ENCODE results near the gene RNF208. TPM values are rescaled to one million over a fixed set of nuclear protein-coding genes. Genes with fewer than 3 reads are reported as not detected.
A peak's percentile ranks its signal among the peaks of the same experiment; 100 is the strongest.
"Not testable (repeated sequence)": the region's sequence is repeated elsewhere in the genome, so short reads cannot be mapped to it uniquely, and the experiment has no call there.

RNF208 gene, protein sequence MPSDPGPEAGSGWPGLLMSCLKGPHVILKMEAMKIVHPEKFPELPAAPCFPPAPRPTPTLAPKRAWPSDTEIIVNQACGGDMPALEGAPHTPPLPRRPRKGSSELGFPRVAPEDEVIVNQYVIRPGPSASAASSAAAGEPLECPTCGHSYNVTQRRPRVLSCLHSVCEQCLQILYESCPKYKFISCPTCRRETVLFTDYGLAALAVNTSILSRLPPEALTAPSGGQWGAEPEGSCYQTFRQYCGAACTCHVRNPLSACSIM
- 10 to 100 TPM; 15.6 to 18.1 TPM for total RNA-seq
- long read RNA-seq, transcript RNF208-201 (1 exons, 1,077 nt), result major isoform, 5 of 5 reads
- long read RNA-seq, partial matches to known transcripts, result 0 of 5 reads
- long read RNA-seq, other reads (novel, unspliced or antisense), result 0 of 5 reads

DNA sequence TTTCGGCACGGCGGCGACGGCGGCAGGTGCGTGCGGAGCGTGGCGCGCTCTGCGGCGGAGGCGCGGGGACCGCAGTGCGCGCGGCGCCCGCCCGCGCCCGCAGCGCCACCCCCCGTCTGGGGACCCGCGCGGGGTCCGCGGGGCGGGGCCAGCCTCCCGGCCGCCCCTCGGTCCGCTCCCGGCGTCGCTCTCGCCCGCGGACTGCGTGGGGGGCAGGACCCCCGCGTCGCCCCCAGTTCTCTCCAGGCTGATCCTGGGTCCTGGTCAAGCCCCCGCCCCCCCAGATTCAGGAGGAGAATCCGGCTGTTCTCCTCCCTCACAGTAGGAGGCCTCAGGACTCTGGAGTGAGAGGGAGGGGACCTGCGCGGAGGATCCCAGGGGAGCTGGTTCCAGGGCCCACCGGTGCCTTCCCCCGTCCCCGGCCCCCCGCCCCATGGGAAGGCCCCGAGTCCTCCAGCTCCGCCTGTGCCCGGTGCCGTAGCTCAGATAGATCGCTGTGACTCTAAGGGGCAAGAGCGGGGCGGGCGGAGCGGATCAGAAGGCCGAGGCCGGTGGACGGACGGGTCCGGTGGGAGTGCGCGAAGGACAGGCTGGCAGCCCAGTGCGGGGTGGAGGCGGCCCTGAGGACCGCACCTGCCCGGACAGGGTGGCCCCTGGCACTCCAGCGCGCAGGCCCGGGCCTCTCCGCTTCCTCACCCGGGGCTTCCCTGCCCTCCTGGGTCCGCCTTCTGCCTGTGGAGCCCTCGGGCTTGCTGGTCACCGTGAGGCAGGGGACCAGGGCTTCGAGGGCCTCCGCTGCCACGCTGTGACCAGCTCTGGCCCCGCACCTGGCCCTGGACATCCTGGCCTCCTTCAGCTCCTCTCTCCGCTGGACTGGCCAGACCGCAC lies at the start of gene RNF208:
TSS of gene RNF208 (minus strand) at position 51 of the 888 bp plus-strand sequence. CDS start 1,028 bp downstream, outside the sequence.
- intact Hi-C loops (cut with DNase I), result no loop called here
- DNase-seq, result no peak
- ATAC-seq, result peak; percentile 4 to 12

DNA sequence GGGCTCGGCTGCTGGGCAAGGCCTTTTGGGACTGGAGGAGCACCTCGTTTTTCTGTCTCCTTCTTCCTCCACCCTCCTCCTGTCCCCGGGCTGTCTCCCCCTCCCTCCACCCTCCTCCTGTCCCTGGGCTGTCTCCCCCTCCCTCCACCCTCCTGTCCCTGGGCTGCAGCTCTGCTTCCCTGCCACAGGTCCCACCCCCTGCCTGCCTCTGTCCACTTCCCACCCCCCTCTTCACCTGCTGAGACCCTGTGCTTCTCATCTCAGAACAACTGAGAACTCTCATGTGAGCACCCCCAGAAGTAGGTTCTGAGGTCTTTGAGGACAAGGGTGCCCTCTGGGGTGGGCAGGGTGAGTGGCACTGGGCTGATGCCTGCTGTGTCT lies 49.6 kb upstream of the RNF208 start:
- ATAC-seq, result no peak
- no peak for DNase-seq
- intact Hi-C loops (cut with DNase I), result no loop called here

DNA sequence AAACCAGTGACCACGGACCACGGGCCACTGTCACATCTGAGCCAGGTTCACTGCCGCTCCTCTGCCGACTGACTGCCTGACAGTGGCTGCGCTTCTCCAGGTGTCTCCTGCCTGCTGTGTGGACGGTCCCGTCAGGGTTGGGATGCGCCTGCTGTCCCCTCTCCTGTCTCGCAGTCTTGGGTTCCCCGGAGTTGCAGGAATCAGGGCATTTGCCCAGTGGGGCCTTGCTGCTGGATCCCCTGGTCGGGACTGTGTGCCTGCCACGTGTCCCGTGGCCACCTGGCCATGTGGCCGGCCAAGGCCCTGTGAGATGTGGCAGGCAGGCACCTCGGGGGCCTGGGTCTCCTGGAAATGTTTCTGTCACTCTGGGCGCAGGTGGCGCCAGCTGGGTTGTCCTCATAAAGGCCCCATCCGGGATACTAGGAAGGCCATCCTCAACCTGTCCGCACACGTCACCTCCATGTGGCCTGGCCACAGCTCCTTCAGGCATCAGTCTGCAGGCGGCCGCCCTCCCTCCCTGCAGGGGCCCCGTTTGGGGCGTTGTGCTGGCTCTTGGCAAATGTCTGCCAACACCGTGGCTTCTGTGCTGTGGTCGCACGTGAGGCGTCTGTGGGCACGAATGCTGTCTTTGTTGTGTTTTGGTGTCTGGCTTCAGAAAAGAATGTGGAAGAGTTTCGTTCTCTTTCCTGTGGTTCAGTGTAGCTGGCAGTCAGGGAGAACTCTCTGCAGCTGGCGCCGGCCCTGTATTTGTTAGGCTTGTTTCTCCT lies 49.1 kb upstream of the RNF208 start:
- ATAC-seq (peak in 1 of 2 donors; percentile 8), DNase-seq (no peak)
- intact Hi-C loops (cut with DNase I), result no loop called here

DNA sequence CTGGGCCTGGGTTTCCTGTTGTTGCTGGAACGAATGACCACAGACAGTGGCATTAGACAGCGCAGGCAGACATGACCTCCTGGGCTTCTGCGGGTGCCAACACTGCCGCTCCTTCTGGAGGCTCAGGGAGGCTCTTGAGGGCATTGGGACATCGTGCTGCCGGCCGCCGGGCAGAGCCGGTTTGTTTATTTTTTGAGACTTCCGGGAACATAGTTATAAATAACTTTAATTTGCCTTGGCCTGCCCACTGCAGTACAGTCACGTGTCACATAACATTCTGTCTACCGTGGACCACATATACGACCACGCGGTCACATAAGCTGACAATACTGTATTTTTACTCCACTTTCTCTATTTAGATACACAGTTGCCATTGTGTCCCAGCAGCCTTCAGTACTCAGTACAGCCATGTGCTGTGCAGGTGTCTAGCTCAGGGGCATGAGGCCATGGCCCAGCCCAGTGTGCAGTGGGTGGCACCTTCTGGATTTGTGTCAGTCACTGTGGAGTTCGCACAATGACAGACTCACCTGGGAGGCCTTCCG lies 47.3 kb upstream of the RNF208 start:
- no peak for DNase-seq
- intact Hi-C loops (cut with DNase I), result no loop called here
- peak; percentile 55 to 67 for ATAC-seq

DNA sequence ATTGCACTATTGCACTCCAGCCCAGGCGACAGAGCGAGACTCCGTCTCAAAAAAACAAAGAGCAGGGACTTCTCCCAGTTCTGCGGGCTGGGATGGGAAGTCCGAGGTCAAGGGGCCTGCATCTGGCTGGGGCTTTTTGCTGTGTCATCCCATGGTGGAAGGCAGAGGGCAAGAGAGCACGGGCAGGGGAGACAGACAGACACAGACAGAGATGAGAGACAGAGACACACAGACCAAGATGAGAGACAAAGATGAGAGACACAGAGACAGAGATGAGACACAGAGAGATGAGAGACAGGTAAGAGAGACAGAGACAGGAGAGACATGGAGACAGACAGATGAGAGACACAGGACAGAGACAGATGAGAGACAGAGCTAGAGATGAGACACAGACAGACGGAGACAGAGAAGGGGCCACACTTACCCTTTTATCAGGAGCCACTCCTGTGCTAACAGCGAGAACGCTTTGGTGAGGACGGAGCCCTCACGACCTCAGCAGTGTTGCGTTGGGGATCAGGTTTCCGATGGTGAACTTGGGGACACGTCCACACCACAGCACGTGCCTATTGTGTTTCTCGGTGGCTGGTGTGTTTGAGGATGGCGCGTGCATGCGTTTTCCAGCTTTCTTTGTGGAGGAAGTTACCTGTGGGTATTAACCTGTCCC lies 46.6 kb upstream of the RNF208 start:
- DNase-seq, result no peak
- intact Hi-C loops (cut with DNase I), result no loop called here
- ATAC-seq, result peak in 1 of 2 donors; percentile 12

DNA sequence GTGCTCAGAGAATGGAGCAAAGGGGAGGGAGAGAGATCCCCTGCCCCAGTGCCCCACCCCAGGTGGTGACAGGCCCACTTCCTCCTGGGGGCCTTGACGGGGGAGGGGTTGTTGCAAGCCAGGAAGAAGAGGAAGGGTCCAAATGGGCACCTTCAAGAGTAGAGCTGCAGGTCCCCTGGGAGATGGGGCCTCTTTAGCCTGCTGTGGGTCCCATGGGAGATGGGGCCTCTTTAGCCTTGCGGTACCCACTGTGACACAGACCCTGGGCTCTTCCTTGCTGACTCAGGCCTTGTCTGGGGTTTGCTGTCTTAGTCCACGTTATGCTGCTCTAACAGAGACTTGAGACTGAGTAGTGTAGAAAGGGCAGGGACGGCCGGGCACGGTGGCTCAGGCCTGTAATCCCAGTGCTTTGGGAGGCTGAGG lies 45.9 kb upstream of the RNF208 start:
- DNase-seq, result no peak
- intact Hi-C loops (cut with DNase I), result no loop called here
- no peak for ATAC-seq

DNA sequence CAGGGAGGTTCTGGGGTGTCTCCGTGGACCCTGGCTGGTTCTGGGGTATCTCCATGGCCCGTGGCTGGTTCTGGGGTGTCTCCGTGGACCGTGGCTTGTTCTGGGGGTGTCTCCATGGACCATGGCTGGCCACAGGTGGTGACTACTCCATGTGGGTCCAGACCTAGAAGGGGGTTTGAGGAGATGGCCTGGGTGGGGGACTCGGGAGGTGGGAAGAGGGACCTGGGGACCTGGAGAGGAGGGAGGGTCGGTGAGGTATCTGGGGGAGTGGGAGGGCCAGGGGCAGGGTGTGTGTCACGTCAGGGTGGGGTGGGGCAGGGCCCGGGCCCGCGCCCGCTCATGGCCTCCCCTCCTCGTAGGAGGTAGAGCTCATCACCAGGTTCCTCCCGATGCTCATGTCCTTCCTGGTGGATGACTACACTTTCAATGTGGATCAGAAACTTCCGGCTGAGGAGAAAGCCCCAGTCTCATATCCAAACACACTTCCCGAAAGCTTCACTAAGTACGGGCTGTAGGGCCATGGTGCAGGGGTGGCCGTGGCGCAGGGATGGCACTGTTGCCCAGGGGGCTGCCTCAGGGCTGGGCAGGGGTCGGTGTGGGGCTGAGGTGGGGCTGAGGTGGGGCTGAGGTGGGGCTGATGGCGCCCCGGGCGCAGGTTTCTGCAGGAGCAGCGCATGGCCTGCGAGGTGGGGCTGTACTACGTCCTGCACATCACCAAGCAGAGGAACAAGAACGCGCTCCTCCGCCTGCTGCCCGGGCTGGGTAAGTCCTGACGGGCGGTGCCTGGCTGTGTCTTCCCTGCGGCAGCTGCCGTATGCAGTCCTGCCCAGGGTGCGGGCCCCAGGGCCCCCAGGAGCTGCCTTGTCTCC lies 44.8 kb upstream of the RNF208 start:
- DNase-seq (no peak), ATAC-seq (no peak)
- intact Hi-C loops (cut with DNase I), result no loop called here

DNA sequence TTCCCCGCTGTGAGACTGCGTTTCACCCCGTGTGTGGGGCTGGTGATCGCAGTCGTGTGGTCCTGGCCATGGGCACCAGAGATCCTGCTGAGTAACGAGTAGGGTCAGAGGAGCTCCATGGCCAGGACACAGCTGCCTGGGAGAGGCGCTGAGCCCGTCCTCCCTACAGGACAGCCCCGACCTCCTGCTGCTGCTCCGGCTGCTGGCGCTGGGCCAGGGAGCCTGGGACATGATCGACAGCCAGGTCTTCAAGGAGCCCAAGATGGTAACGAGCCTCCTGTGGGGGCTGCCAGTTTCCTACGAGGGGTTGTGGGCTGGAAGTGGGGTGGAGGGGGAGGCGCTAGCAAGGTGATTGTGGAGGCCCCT lies 44.1 kb upstream of the RNF208 start:
- intact Hi-C loops (cut with DNase I), result no loop called here
- no peak for ATAC-seq
- DNase-seq, result no peak

DNA sequence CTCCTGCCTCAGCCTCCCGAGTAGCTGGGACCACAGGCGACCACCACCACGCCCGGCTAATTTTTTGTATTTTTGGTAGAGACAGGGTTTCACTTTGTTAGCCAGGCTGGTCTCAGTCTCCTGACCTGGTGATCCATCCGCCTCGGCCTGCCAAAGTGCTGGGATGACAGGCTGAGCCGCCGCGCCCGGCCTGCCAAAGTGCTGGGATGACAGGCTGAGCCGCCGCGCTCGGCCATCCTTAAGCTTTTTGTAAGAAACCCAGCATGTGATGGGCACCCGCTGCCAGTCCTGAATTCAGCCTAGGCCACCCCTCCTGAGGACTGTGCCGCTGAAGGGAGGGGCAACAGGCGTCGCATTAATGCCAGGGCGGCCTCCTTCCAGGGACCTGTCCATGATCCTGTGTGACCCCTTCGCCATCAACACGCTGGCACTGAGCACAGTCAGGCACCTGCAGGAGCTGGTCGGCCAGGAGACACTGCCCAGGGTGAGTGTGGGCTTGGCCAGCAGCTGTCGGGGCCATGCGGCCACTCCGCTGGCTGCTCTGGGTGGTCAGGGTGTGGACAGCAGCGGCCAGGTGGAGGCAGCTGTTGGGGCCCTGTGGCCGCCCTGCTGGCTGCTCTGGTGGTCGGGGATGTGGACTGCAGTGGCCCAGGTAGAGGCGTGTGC lies 43.6 kb upstream of the RNF208 start:
- DNase-seq (no peak), ATAC-seq (no peak)
- intact Hi-C loops (cut with DNase I), result no loop called here

DNA sequence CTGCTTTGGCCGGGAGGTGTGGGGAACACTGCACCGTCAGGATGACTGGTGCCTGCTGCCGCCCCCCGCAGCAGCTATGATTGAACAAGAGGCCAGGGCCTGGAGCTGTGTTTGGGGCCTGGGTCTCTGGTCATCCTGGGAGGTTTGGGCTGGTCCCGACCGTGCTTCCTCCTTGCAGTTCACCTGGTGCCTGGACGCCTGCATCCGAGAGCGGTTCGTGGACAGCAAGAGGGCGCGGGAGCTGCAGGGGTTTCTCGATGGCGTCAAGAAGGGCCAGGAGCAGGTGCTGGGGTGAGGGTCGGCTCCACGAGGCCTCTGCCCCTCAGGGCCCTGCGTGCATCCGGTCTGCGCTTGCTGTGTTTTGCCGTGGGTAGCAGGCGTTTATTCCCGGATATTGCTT lies 42.0 kb upstream of the RNF208 start:
- DNase-seq (no peak), ATAC-seq (no peak)
- intact Hi-C loops (cut with DNase I), result no loop called here

DNA sequence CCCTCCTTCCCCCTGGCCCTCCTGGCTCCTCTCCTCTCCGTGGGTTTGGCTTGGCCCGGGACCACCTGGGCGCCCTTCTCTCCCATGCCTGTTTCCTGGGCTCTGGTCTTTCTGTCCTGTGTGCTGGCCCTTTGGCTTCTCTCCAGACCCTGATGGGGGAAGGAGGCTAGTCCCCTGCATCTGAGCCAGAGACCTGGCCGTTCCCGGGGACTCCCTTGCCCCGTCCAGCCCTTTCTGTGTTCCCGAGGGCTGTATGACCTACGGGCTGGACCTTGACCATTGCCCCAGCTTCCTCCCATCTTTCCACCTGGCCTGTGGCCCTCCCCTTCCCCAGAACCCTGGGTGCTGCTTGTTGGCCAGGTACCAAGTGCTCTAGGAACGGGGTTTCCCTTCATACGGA lies 41.5 kb upstream of the RNF208 start:
- intact Hi-C loops (cut with DNase I), result no loop called here
- DNase-seq (no peak), ATAC-seq (no peak)

DNA sequence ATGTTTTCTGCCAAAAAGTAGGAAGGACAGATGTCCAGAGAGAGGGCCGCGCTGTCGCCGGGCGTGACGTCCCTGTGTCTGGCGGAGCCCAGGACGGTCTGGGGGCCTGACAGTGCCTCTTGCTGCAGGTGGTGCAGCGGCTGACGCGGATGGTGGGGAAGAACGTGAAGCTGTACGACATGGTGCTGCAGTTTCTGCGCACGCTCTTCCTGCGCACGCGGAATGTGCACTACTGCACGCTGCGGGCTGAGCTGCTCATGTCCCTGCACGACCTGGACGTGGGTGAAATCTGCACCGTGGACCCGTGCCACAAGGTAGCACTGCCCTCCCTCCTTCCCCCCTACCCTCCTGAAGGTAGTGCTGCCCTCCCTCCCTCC lies 40.9 kb upstream of the RNF208 start:
- peak in 1 of 2 donors; percentile 20 for ATAC-seq
- no peak for DNase-seq
- intact Hi-C loops (cut with DNase I), result no loop called here

DNA sequence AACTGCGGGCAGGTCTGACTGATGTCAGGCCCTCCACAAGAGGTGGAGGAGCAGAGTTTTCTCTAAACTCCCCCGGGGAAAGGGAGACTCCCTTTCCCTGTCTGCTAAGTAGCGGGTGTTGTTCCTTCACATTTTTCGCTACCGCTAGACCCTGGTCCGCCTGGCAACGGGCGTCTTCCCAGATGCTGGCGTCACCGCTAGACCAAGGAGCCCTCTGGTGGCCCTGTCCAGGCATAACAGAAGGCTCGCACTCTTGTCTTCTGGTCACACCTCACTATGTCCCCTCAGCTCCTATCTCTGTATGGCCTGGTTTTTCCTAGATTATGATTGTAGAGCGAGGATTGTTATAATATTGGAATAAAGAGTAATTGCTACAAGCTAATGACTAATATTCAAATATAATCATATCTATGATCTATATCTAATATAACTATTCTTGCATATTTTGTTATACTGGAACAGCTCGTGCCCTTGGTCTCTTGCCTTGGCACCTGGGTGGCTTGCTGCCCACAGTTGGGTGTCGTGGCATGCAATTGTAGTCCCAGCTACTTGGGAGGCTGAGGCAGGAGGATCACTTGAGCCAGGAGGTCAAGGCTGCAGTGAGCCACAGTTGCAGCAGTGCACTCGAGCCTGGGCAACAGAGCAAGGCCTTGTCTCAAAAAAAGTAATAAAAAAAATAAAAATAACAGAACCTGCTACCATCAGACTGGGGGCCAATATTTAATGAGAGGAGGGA lies 40.3 kb upstream of the RNF208 start:
- intact Hi-C loops (cut with DNase I); ATAC-seq: not testable (repeated sequence)

DNA sequence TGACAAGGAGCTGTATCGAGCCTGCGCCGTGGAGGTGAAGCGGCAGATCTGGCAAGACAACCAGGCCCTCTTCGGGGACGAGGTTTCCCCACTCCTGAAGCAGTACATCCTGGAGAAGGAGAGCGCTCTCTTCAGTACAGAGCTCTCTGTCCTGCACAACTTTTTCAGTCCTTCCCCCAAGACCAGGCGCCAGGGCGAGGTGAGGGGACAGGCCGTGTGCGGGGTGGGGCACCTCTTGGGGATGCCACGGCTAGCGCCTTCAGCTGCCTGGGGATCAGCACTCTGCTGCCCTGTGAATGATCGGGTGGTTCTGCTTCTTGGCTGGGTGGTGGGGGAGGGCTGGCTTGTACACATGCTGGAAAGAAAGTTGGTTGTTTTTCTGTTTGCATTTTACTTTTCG lies 34.8 kb upstream of the RNF208 start:
- ATAC-seq (no peak), DNase-seq (no peak)
- intact Hi-C loops (cut with DNase I), result no loop called here

More for the DNA sequence above, 40.3 kb upstream of the RNF208 start:
- peak; percentile 58 for DNase-seq

DNA sequence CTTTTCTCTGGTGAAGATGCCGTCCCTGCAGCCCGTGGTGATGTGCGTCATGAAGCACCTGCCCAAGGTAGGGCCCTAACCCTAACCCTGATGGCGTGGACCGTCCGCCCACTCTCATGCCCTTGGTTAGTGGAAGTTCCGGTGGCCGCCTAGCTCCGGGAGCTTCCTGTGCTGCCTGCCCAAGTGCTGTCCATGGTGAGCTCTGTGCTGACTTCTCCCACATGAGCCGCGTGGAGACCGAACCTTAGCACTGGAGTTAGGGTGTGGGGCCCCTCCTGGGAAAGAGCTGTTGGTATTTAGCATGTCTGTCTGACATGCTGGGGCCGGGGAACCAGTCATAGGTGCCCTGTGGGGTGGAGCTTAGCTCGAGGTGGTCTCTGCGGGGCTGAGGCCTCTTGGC lies 34.3 kb upstream of the RNF208 start:
- ATAC-seq (no peak), DNase-seq (no peak)
- intact Hi-C loops (cut with DNase I), result no loop called here

DNA sequence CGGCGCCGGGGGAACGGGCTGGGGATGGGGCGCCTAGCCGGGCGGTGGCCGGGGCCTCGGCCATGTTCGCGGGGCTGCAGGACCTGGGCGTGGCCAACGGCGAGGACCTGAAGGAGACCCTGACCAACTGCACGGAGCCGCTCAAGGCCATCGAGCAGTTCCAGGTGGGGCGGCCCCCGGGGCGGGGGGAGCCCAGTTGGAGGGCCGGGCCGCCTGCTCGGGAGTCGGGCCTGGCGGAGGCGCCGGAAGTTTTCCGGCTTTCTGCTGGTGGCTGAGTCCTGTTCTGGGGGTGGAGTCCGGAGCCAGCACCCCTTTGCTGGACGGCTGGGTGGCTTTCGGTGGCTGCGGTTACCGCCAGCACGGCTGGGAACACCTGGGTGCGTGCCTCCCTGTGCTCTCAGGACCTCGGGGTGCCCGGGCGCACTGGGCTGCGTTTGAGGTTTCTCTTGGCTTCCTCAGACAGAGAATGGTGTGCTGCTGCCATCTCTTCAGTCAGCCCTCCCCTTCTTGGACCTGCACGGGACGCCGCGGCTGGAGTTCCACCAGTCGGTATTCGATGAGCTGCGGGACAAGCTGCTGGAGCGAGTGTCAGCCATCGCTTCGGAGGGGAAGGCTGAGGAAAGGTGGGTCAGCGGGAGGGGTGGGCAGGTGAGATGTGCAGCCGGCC lies 33.5 kb upstream of the RNF208 start:
- intact Hi-C loops (cut with DNase I), result no loop called here
- DNase-seq, result no peak
- peak; percentile 6 to 33 for ATAC-seq
